GM12801 (cell line): ENCODE measurements around the gene PIGK.

Source experiments
- TF ChIP-seq, protein P1 (sequence below): IDR thresholded peaks from one replicate; pipeline ENCODE4 v1.5.1; 2011; ENCODE audit warnings: control low read depth; ENCODE audit not compliant: insufficient read length; ENCODE audit errors: extremely low read depth

Gene PIGK

DNA sequence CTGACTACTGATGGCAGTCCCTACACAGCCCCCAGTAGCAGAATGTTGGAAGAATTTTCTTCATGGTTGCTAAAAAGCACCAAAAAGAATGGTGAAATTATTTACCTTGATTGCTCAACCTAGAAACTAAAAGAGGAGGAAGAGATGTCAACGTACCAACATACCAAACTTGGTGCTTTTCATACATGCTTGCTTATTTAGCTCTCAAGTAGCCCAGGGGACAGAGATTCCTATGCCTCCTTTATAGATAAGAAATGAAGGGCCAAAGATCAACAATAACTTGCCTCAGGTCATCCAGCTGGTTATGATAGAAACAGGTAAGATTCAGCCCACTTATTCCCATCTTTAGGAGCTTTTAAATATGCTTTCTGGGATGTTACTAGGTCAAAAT, 170.6 kb downstream of the PIGK start:
- TF ChIP-seq, protein P1, sequence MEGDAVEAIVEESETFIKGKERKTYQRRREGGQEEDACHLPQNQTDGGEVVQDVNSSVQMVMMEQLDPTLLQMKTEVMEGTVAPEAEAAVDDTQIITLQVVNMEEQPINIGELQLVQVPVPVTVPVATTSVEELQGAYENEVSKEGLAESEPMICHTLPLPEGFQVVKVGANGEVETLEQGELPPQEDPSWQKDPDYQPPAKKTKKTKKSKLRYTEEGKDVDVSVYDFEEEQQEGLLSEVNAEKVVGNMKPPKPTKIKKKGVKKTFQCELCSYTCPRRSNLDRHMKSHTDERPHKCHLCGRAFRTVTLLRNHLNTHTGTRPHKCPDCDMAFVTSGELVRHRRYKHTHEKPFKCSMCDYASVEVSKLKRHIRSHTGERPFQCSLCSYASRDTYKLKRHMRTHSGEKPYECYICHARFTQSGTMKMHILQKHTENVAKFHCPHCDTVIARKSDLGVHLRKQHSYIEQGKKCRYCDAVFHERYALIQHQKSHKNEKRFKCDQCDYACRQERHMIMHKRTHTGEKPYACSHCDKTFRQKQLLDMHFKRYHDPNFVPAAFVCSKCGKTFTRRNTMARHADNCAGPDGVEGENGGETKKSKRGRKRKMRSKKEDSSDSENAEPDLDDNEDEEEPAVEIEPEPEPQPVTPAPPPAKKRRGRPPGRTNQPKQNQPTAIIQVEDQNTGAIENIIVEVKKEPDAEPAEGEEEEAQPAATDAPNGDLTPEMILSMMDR, result no peak

DNA sequence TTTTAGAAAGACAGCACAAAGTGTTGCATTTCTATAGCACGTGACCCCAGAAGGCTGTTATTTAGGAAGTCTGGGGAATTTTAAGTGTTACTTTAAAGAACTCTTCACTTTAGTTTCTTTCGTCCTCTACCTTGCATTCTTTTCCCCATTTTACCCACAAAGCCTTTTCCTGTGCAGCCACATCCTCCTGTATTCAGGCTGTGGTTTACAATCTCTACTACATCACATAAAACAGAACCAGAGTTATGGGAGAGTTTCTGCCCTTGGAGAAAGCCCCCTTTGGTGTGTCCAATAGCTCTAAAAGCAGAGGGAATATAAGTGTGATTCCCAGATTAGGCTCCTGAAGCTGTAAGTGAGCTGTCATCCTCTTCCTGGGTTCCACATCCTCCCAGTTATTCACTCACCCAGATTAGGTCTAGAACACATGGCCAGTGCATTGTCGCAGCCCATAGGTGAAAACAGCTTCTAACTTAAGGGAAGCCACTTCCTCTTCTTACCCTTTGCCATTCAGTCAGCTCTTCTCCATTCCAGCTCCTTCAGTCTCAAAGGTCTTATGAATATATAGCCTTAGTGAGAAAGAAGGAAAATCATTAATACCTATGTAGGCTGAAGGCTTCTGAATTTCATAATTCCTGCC, 171.1 kb downstream of the PIGK start:
- TF ChIP-seq, protein P1, result no peak

DNA sequence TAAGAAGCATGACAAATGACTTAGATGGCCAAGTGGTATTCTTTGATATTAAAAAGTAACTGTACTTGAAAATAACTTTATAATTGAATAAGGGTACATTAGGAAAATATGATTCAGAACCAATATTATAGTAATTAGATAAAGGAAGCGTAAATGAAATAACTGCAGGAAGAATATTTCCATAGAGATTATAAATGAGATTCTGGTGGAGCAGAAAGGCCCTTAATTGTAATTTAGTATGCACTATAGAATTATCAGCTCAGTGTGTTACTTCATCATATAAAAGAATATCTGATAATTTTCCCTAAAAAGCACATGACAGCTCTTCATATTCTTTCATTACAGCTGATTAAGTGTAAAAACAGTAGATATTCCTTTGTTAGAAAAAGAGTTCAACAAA, 171.7 kb downstream of the PIGK start:
- TF ChIP-seq, protein P1, result no peak

DNA sequence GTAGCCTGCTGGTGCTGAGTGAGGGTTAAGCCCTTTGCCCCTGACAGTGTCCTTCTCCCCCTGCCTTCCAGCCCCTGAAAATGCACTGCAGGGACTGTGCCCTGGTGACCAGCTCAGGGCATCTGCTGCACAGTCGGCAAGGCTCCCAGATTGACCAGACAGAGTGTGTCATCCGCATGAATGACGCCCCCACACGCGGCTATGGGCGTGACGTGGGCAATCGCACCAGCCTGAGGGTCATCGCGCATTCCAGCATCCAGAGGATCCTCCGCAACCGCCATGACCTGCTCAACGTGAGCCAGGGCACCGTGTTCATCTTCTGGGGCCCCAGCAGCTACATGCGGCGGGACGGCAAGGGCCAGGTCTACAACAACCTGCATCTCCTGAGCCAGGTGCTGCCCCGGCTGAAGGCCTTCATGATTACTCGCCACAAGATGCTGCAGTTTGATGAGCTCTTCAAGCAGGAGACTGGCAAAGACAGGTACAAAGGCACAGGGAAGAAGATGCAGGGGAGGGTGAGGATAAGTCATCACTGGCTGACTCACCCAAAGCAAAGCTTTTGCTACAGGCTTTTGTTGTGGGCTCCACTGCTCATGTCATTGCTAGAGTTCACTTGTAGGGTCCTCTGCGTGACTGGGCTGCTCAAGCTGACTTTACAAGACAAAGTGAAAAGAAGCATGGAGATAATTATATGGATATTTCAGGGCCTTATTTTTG, 174.9 kb downstream of the PIGK start:
- TF ChIP-seq, protein P1, result no peak

DNA sequence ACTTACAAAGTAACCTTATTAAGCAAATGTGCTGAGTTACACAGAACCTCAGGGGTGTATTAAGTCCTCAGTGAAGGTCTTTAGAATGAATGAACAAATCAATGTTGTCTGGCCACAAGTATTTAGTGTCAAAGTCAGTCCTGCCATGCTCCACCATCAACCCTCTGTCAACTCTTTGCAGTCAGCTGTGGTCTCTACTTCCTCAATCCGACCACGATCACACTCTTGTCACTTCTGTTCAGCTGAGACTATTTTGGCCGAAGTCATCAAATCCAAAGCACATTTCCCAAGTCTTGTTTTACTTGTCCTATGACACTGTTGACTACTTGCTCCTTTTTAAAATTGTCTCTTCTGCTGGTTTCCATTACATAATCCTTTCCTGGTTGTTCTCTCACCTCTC, 178.4 kb downstream of the PIGK start:
- TF ChIP-seq, protein P1, result no peak

DNA sequence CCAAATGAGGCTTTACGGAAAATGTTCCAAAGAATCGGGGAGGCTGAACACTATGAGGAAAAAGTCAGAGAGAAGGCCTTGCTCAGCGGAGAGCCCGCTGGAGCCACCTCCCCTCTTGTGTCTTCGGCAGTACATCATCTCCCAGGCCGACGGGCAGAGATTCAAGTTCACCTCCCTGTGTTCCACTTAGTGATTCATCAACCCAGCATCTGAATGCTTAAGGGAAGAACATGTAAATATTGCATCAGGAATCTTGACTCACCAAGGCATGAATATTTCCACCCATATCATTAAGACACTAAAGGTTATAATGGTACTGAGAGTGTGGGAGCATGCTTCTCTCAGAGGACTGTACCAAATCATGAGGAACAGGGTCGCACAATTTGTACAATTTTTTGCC, 179.5 kb downstream of the PIGK start:
- TF ChIP-seq, protein P1, result no peak

DNA sequence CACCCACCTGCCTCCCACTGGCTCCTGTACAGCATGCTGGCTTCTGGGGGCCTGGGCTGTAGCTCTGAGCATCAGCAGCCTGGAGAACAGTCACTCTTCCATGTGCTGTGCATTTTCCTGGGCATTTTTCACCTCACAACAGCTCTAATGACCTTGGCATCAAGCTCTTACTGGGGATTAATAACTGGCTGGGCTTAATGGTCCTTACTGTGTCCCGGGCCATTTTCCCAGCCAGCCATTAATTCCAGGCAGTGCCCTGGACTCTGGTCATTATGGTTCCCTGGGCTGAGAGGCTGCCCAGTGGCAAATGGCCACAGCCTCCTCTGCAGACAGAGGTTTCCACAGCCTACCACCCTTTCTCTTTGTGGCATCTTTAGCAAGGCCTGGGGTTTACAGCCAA, 180.1 kb downstream of the PIGK start:
- TF ChIP-seq, protein P1, result no peak
